ENCODE results near the gene VPS51. TPM values are rescaled to one million over a fixed set of nuclear protein-coding genes. Genes with fewer than 3 reads are reported as not detected.

VPS51 gene
- total and polyA plus RNA-seq, 11 donors: 78.4 to 165 (median 101) TPM

- peaks cover 0 to 24% (median 11%) of the 10 kb centered on the region in 9 donors for H3K36me3 ChIP-seq
- H3K9me3 ChIP-seq: no peaks in the 10 kb centered on the region
- DNase-seq (no peak), ATAC-seq (peak in 2 of 4 donors; percentile 2 to 12)
- intact Hi-C loops (cut with DNase I): loop anchor here in 4 of 10 donors (1.0 to 5.0 kb wide), 5 partner anchors 13 to 70 kb away; partner anchors contain the start of genes CDCA5 (in 2 of the 4), ZFPL1 (in 2 of the 4), FAU (in 1 of the 4) and MRPL49 (in 1 of the 4)
- WGBS, 4 donors: 31 to 43% (median 37%) methylated on average over 7 to 8 of the region's 8 CpGs
- H3K27me3 ChIP-seq: no peaks in the 10 kb centered on the region
- peak overlapping the region; percentile 52 to 96 (median 92) for H3K27ac ChIP-seq
- peak overlapping the region; percentile 59 to 91 (median 85) for H3K4me3 ChIP-seq
- H3K4me1 ChIP-seq: peaks cover 0 to 32% (median 22%) of the 10 kb centered on the region in 12 donors
- no peak for TF ChIP-seq POLR2A (IDR thresholded peaks at IDR 0.05)
- TF ChIP-seq CTCF (IDR thresholded peaks at IDR 0.05): no peak
These were observed 912 bp downstream of the VPS51 start for GRCh38 chr11:65096926-65097325.

- H3K36me3 ChIP-seq: peaks cover 0 to 39% (median 16%) of the 10 kb centered on the region in 9 donors
- TF ChIP-seq CTCF (IDR thresholded peaks at IDR 0.05) (no peak), POLR2A (IDR thresholded peaks at IDR 0.05) (no peak)
- WGBS, 4 donors: 78 to 86% (median 81%) methylated on average over 6 of the region's 6 CpGs
- peaks cover 0 to 66% (median 43%) of the 10 kb centered on the region in 12 donors for H3K4me1 ChIP-seq
- H3K4me3 ChIP-seq: no peak overlapping the region
- intact Hi-C loops (cut with DNase I): loop anchor here in 1 of 10 donors (10.0 kb wide), 1 partner anchor 186 kb away; the partner anchor contains the start of gene ATG2A
- DNase-seq: no peak
- no peak for ATAC-seq
- H3K27me3 ChIP-seq: no peaks in the 10 kb centered on the region
- no peaks in the 10 kb centered on the region for H3K9me3 ChIP-seq
- peak overlapping the region in 7 of 12 donors; percentile 1 to 81 (median 76) for H3K27ac ChIP-seq
These were observed 4.8 kb downstream of the VPS51 start for GRCh38 chr11:65100674-65101350.

GRCh38 chr11:65102142-65103095, 6.4 kb downstream of the VPS51 start:
- Histone ChIP-seq H3K36me3 (peaks cover 0 to 40% (median 16%) of the 10 kb centered on the region in 9 donors), H3K27ac (peak overlapping the region; percentile 48 to 87 (median 76)), H3K4me3 (peak overlapping the region in 1 of 12 donors; percentile 2), H3K27me3 (no peaks in the 10 kb centered on the region), H3K9me3 (no peaks in the 10 kb centered on the region), H3K4me1 (peaks cover 0 to 57% (median 36%) of the 10 kb centered on the region in 12 donors)
- DNase-seq (peak in 1 of 5 donors; percentile 21), ATAC-seq (peak; percentile 62 to 75 (median 69))
- no peak for TF ChIP-seq CTCF (IDR thresholded peaks at IDR 0.05)
- TF ChIP-seq POLR2A (IDR thresholded peaks at IDR 0.05): no peak
- intact Hi-C loops (cut with DNase I): loop anchor here in 1 of 10 donors (10.0 kb wide), 1 partner anchor 188 kb away; the partner anchor contains the start of gene ATG2A
- WGBS, 4 donors: 48 to 60% (median 54%) methylated on average over 7 to 8 of the region's 8 CpGs
